Measurements from ENCODE around the gene LATS1. TPM values are rescaled to one million over a fixed set of nuclear protein-coding genes. Genes with fewer than 3 reads are reported as not detected.
A peak's percentile ranks its signal among the peaks of the same experiment; 100 is the strongest.

LATS1 gene
- polyA plus RNA-seq, 1 of the 3 experiments (the other 2 are of a cell fraction) = 6.9 TPM

DNA sequence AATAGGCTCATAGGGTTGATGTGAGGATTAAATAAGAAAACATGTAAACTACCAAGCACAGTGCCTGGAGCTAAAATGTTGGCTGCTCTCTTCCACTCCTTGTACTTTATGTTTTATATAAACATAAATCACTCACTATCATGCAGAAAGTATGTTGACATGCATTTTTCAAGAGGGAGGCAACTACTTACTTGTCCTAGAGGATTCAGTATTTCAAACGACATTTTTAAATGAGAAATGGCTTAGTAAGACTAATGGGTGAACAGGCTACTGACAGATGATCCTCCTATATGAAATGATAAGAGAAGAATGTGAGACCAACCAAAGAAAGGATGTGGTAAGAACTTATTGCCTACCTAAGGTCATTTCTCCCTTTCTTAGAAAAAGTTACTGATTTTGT lies 21.0 kb downstream of the LATS1 start:
- 67% methylated on average over 1 of the region's 1 CpG for WGBS (ENCODE audit: low lambda C conversion rate)
- Histone ChIP-seq H3K9me3 (no peaks in the 10 kb centered on the region), H3K9me2 (no peaks in the 10 kb centered on the region), H3F3A (replicated peaks; ENCODE audit: insufficient read depth) (peaks cover under 1% of the 10 kb centered on the region), H4K20me1 (ENCODE audit: insufficient read depth) (peaks cover 18% of the 10 kb centered on the region), H3K27me3 (ENCODE audit: insufficient read depth) (no peaks in the 10 kb centered on the region), H3K4me2 (no peak overlapping the region), H3K36me3 (replicated peaks in 1 of 2; ENCODE audit: control insufficient read depth in 1 of 2, insufficient read depth in 2 of 2, low read length in 1 of 2) (peaks cover 15 to 49% of the 10 kb centered on the region in 2 experiments), H3K27ac (ENCODE audit: low read depth in 2 of 2, low read length in 1 of 2) (no peak overlapping the region), H3K79me2 (ENCODE audit: insufficient read depth) (peaks cover 97% of the 10 kb centered on the region), H2AFZ (ENCODE audit: low read depth) (no peak overlapping the region), H3K9ac (no peak overlapping the region), H3K4me1 (ENCODE audit: control insufficient read depth in 1 of 2, insufficient read depth in 2 of 2, low read depth in 1 of 2, low read length in 1 of 2) (no peaks in the 10 kb centered on the region), H3K4me3 (ENCODE audit: low read depth in 2 of 2, low read length in 1 of 2) (no peak overlapping the region)
- POLR2A ChIA-PET = no interaction called here
- no peak for DNase-seq
- TF ChIP-seq, protein P1, sequence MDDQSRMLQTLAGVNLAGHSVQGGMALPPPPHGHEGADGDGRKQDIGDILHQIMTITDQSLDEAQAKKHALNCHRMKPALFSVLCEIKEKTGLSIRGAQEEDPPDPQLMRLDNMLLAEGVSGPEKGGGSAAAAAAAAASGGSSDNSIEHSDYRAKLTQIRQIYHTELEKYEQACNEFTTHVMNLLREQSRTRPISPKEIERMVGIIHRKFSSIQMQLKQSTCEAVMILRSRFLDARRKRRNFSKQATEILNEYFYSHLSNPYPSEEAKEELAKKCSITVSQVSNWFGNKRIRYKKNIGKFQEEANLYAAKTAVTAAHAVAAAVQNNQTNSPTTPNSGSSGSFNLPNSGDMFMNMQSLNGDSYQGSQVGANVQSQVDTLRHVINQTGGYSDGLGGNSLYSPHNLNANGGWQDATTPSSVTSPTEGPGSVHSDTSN (IDR thresholded peaks at IDR 0.05) = peak; percentile 4; the same call in 1 of the 2 replicates
- no peak for TF ChIP-seq MEF2A (IDR thresholded peaks at IDR 0.05; ENCODE audit: borderline replicate concordance, low read depth)
- no peak for TF ChIP-seq NFIC (IDR thresholded peaks at IDR 0.05; ENCODE audit: borderline replicate concordance)
- CTCF ChIA-PET = no interaction called here

DNA sequence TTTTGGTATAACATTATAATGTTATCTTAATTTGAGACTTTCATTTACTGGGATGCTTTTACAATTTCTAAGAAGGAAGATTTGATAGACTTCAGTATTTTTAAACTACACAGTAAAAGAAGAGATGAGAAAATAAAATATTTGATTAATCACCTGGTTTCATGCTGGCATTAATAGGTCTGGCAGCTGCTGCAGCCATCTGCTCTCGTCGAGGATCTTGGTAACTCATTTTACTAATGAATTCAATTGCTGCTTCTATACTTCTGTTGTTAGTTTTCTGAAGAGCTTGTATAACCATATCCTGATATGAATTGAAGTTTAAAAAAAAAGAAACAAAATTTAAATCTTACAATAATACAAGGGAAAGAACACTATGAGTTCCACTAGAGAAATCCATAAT lies 23.0 kb downstream of the LATS1 start:
- H3F3A ChIP-seq (replicated peaks; ENCODE audit: insufficient read depth) = no peaks in the 10 kb centered on the region
- CTCF ChIA-PET = no interaction called here
- no peak for TF ChIP-seq MXI1 (IDR thresholded peaks at IDR 0.05; ENCODE audit: low read depth, low read length)
- TF ChIP-seq YY1 (IDR thresholded peaks at IDR 0.05; ENCODE audit: low read depth) = no peak
- TF ChIP-seq TCF12 (IDR thresholded peaks at IDR 0.05) = no peak
- TF ChIP-seq RXRA (IDR thresholded peaks at IDR 0.05; ENCODE audit: borderline replicate concordance, low read depth) = no peak
- no peak for TF ChIP-seq SMC3 (IDR thresholded peaks at IDR 0.05; ENCODE audit: low read depth, low read length)
- TF ChIP-seq, protein P2, sequence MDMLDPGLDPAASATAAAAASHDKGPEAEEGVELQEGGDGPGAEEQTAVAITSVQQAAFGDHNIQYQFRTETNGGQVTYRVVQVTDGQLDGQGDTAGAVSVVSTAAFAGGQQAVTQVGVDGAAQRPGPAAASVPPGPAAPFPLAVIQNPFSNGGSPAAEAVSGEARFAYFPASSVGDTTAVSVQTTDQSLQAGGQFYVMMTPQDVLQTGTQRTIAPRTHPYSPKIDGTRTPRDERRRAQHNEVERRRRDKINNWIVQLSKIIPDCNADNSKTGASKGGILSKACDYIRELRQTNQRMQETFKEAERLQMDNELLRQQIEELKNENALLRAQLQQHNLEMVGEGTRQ (IDR thresholded peaks at IDR 0.05; ENCODE audit: borderline replicate concordance, low read depth, low read length) = no peak
- TF ChIP-seq MEF2A (IDR thresholded peaks at IDR 0.05; ENCODE audit: borderline replicate concordance, low read depth) = no peak
- TF ChIP-seq, protein P3, sequence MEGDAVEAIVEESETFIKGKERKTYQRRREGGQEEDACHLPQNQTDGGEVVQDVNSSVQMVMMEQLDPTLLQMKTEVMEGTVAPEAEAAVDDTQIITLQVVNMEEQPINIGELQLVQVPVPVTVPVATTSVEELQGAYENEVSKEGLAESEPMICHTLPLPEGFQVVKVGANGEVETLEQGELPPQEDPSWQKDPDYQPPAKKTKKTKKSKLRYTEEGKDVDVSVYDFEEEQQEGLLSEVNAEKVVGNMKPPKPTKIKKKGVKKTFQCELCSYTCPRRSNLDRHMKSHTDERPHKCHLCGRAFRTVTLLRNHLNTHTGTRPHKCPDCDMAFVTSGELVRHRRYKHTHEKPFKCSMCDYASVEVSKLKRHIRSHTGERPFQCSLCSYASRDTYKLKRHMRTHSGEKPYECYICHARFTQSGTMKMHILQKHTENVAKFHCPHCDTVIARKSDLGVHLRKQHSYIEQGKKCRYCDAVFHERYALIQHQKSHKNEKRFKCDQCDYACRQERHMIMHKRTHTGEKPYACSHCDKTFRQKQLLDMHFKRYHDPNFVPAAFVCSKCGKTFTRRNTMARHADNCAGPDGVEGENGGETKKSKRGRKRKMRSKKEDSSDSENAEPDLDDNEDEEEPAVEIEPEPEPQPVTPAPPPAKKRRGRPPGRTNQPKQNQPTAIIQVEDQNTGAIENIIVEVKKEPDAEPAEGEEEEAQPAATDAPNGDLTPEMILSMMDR (IDR thresholded peaks at IDR 0.05) = no peak
- TF ChIP-seq, protein P4, sequence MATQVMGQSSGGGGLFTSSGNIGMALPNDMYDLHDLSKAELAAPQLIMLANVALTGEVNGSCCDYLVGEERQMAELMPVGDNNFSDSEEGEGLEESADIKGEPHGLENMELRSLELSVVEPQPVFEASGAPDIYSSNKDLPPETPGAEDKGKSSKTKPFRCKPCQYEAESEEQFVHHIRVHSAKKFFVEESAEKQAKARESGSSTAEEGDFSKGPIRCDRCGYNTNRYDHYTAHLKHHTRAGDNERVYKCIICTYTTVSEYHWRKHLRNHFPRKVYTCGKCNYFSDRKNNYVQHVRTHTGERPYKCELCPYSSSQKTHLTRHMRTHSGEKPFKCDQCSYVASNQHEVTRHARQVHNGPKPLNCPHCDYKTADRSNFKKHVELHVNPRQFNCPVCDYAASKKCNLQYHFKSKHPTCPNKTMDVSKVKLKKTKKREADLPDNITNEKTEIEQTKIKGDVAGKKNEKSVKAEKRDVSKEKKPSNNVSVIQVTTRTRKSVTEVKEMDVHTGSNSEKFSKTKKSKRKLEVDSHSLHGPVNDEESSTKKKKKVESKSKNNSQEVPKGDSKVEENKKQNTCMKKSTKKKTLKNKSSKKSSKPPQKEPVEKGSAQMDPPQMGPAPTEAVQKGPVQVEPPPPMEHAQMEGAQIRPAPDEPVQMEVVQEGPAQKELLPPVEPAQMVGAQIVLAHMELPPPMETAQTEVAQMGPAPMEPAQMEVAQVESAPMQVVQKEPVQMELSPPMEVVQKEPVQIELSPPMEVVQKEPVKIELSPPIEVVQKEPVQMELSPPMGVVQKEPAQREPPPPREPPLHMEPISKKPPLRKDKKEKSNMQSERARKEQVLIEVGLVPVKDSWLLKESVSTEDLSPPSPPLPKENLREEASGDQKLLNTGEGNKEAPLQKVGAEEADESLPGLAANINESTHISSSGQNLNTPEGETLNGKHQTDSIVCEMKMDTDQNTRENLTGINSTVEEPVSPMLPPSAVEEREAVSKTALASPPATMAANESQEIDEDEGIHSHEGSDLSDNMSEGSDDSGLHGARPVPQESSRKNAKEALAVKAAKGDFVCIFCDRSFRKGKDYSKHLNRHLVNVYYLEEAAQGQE (IDR thresholded peaks at IDR 0.05; ENCODE audit: low read depth, low read length) = no peak
- no peak for TF ChIP-seq FOXJ3 (CRISPR knock-in tag; IDR thresholded peaks at IDR 0.05)
- DNase-seq = no peak
- WGBS (ENCODE audit: low lambda C conversion rate) = 76% methylated on average over 2 of the region's 2 CpGs
- peaks cover 85% of the 10 kb centered on the region for H3K79me2 ChIP-seq (ENCODE audit: insufficient read depth)
- no peak overlapping the region for H3K9ac ChIP-seq
- no peaks in the 10 kb centered on the region for H3K4me1 ChIP-seq (ENCODE audit: control insufficient read depth in 1 of 2, insufficient read depth in 2 of 2, low read depth in 1 of 2, low read length in 1 of 2)
- H3K27ac ChIP-seq (ENCODE audit: low read depth in 2 of 2, low read length in 1 of 2) = no peak overlapping the region
- H3K27me3 ChIP-seq (ENCODE audit: insufficient read depth) = no peaks in the 10 kb centered on the region
- H3K4me2 ChIP-seq = no peak overlapping the region
- H4K20me1 ChIP-seq (ENCODE audit: insufficient read depth) = peaks cover 18% of the 10 kb centered on the region
- peaks cover 9 to 39% of the 10 kb centered on the region in 2 experiments for H3K36me3 ChIP-seq (replicated peaks in 1 of 2; ENCODE audit: control insufficient read depth in 1 of 2, insufficient read depth in 2 of 2, low read length in 1 of 2)
- H3K4me3 ChIP-seq (ENCODE audit: low read depth in 2 of 2, low read length in 1 of 2) = no peak overlapping the region
- no peaks in the 10 kb centered on the region for H3K9me3 ChIP-seq
- POLR2A ChIA-PET = no interaction called here
- no peaks in the 10 kb centered on the region for H3K9me2 ChIP-seq
- no peak overlapping the region for H2AFZ ChIP-seq (ENCODE audit: low read depth)

Measured in SK-N-SH (cell line).